HG02884 (cell line): Measurements from ENCODE around the gene PTPN6.

ENCODE experiments used
- ATAC-seq: cut with Tn5 transposase; IDR thresholded peaks from one replicate; pipeline ENCODE4 v1.9.1; 2021; ENCODE audit warnings: mild to moderate bottlenecking, moderate library complexity; ENCODE audit not compliant: unreplicated experiment

PTPN6 gene

GRCh38 chr12:7001921-7002591 is 50.9 kb downstream of the PTPN6 start:
- ATAC-seq, result no peak

DNA sequence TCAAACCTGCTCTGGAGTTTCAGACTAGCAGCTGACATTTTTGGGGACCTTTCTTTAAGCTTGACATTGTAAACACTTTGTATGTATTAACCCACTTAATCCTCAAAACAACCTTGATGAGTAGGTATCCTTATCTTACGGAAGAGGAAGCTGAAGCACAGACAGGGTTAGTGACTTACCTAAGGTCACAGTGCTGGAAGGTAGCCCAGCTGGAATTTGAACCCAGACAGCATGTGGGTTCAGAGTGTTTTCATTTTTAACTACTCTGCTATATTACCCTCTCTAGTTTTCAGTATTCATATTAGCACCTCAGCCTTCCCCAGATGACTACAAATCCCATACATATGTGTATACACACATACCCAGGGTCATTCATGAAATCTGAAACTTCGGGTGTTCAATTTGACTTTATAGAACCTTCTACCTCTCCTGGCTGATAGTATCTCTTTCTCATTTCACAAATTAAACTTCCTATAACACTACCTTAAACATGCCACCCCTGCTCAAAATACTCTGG is 53.2 kb downstream of the PTPN6 start:
- ATAC-seq, result no peak

DNA sequence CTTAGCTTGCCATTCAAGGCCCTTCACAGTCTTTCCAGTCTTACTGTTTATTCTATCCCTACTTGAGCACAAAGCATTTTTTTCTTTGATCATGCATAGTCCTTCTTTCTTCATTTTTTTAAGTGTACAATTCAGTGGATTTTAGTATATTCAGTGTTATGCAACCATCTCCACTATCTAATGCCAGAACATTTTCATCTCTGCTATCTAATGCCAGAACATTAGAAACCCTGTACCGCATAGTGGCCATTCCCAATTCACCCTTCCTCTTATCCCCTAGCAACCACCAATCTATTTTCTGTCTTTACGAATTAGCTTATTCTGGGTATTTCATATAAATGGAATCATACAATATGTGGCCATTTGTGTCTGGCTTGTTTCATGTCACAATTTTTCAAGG is 53.7 kb downstream of the PTPN6 start:
- ATAC-seq, result no peak

GRCh38 chr12:7005311-7005710 is 54.2 kb downstream of the PTPN6 start:
- no peak for ATAC-seq

GRCh38 chr12:7006639-7007038 is 55.5 kb downstream of the PTPN6 start:
- ATAC-seq, result no peak

DNA sequence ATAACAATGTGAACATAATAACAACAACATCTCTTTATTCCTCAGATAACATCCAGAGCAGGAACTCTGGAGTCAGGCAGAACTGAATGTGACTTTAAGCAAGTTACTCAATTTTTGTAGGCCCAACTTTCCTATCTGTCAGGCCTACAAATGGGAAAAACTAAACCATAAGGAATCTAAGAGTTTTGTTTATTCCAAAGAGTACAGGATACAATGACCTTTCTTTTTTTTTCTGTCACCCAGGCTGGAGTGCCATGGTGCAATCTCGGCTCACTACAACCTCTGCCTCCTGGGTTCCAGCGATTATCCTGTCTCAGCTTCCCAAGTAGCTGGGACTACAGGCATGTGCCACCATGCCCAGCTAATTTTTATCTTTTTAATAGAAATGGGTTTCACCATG is 57.7 kb downstream of the PTPN6 start:
- no peak for ATAC-seq

DNA sequence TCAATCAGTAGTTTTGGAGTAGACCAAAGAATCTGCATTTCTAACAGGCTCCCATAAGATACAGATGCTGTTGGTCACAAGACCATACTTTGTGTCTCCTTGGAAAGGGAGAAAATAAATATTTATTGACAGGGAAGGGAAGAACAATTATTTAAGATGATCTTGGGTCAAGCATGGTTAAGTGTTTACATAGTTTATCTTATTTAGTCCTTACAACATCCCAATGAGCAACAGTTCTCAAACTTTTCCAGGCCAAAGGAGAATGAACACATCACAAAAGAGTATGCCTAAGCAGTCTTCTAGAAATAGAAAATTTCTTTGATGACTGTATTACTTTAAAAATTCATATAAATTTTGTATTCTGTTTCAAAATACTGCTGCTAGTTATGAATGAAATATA is 58.4 kb downstream of the PTPN6 start:
- ATAC-seq, result no peak
